Skin epidermis (tissue), 12 donors: ENCODE measurements around the gene RTTN.
"Not testable (repeated sequence)": the region's sequence is repeated elsewhere in the genome, so short reads cannot be mapped to it uniquely, and the experiment has no call there.

Source experiments
- H3K27ac ChIP-seq, 21 experiments: fragments of 200-600 bp; sonication (generic) in 11 of 21; one replicate each; pipeline ENCODE4 v1.5.0; 2020; ENCODE audit warnings: mild to moderate bottlenecking in 3 of 21, inconsistent platforms in 2 of 21, moderate library complexity in 2 of 21
- H3K4me3 ChIP-seq, 7 experiments: fragments of 200-600 bp; sonication (generic) in 2 of 7; one replicate each; pipeline ENCODE4 v1.5.0; 2020; ENCODE audit warnings: inconsistent platforms in 2 of 7, mild to moderate bottlenecking in 2 of 7, moderate library complexity in 1 of 7

RTTN gene

GRCh38 chr18:70110678-70111077 lies 94.8 kb downstream of the RTTN start:
- no peak overlapping the region for H3K4me3 ChIP-seq
- no peak overlapping the region for H3K27ac ChIP-seq

DNA sequence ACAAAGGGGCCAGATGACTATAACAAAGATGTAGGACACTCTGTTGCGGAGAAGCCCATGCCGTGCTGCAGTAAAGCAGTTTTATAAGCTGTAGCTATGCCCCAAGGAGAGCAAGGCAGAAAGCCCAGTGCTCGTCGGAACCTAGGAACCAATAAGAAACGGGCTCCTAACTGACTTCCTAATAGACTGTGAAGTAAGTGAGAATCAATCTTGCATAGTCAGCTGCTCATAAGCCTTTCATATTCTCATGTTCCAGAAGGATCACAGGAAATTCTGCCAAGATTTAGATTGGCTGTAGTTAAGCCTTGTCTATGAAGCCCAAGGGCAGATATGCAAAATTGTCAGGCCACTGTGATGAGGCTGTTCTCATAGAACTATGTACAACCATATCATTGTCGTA lies 98.4 kb downstream of the RTTN start:
- Histone ChIP-seq H3K4me3 (no peak overlapping the region), H3K27ac (no peak overlapping the region)

GRCh38 chr18:70102854-70103253 lies 102.6 kb downstream of the RTTN start:
- not testable (repeated sequence) for H3K27ac ChIP-seq, H3K4me3 ChIP-seq

- no peak overlapping the region for H3K27ac ChIP-seq
- H3K4me3 ChIP-seq, result no peak overlapping the region
Measured at GRCh38 chr18:70089858-70090257, 115.6 kb downstream of the RTTN start.

GRCh38 chr18:70086085-70086484 lies 119.4 kb downstream of the RTTN start:
- H3K27ac ChIP-seq, result no peak overlapping the region

DNA sequence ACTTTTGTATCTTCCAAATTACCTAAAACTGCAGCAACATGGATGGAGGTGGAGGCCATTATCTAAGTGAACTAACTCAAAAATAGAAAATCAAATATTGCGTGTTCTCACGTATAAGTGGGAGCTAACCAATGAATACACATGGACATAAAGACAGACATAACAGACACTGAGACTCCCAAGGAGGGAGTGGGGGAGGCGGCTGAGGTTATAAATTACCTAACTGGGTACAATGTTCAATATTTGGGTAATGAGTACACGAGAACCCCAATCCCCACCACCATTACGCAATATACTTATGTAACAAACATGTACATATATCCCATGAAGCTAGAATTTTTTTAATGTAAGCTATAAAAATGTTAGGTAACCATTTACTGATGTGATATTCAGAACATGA lies 119.8 kb downstream of the RTTN start:
- H3K4me3 ChIP-seq, result no peak overlapping the region
- no peak overlapping the region for H3K27ac ChIP-seq

More at GRCh38 chr18:70086085-70086484, 119.4 kb downstream of the RTTN start:
- H3K4me3 ChIP-seq, result no peak overlapping the region

DNA sequence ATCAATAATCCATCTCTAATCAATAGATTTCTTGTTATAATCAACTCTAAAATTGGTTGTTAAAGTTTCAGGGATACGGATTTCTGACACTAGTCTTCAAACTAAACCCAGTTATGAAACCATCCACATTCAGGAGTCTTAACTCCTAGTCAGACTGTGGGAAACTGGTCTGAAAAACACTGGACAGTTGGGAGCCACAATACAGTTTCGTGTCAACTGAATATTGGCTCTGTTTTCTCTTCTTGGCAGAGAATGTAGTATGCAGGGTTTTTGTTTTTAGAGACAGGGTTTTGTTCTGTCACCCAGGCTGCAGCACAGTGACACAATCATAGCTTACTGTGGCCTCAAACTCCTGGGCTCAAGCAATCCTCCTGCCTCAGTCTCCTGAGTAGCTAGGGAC lies 123.1 kb downstream of the RTTN start:
- H3K4me3 ChIP-seq, result no peak overlapping the region
- H3K27ac ChIP-seq, result no peak overlapping the region

DNA sequence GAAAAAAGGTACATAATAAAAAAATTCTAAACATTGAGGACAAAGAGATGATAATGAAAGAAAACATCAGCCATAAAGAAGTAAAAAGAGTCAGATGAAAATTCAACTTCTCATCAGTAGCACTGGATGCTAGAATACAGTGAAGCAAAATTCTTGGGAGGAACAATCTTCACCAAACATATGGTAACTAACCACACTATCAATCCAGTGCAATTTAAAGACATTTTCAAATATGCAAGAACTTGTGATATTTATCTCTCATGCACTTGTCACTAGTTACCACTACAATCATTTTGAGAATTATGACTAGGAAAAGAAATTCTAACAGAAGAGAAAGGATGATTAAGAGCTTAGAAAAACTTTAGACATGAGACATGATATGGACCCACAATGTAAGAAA lies 127.4 kb downstream of the RTTN start:
- H3K27ac ChIP-seq, result no peak overlapping the region
- H3K4me3 ChIP-seq, result no peak overlapping the region

DNA sequence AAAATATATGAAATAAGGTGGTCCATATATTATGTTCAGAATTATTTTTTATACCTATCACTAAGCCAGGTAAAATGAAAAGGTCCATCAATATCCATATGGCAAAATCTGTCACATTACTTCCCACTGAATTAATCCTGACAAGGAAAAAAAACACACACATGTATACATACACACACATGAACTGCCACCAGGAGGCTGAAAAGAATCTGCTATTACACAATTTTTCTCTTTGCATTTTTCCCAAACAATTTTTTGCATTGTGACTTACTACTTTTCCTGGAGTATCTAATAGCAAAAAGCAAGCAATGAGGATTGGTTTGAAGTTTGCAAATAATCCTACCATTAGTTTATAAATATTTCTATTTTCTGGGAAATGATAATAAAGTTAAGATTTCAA lies 129.6 kb downstream of the RTTN start:
- H3K4me3 ChIP-seq, result no peak overlapping the region
- no peak overlapping the region for H3K27ac ChIP-seq

- H3K4me3 ChIP-seq, result no peak overlapping the region
- H3K27ac ChIP-seq, result no peak overlapping the region
Measured at GRCh38 chr18:70074116-70074515, 131.4 kb downstream of the RTTN start.

- Histone ChIP-seq H3K27ac (no peak overlapping the region), H3K4me3 (no peak overlapping the region)
Measured at GRCh38 chr18:70073432-70073831, 132.1 kb downstream of the RTTN start.

DNA sequence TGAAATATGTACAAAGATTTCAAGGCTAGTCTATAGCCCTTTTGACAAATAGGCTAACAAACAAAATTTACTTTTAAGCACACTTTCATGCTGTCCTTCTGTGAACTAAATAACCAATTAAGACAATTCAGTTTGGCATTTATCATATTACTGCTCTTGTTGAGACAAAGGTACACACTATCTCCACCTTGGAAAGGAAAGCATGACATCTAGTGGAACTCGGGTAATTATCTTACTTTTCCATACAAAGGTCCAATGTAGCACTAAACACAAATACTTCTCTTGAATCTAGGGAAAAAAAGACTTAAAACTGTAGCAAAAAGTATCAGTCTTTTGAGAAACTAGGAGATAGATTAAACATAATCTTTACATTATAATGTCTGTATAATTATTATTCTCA lies 132.8 kb downstream of the RTTN start:
- Histone ChIP-seq H3K27ac (no peak overlapping the region), H3K4me3 (no peak overlapping the region)

- no peak overlapping the region for H3K27ac ChIP-seq
- H3K4me3 ChIP-seq, result no peak overlapping the region
Measured at GRCh38 chr18:70069965-70070364, 135.5 kb downstream of the RTTN start.

DNA sequence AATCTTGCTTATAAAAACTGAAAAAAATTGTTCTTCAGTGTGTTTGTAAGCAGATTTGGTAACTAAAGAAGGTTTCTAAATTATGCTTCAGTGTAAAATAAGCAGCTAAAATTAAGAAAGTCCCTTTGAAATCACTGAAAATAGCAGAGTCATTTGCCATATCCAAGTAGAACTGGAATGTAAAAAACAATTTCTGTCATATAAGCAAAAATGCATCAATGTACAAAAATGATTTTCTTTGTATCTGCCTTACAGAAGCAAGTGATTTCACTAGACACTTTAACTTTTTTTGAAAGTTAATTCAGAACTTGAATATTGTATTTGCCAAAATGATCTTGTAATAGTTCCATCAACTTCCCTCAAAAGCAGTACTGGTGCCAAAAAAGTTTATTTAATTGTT lies 136.1 kb downstream of the RTTN start:
- Histone ChIP-seq H3K27ac (no peak overlapping the region), H3K4me3 (no peak overlapping the region)

GRCh38 chr18:70068981-70069380 lies 136.5 kb downstream of the RTTN start:
- H3K27ac ChIP-seq, result no peak overlapping the region
- no peak overlapping the region for H3K4me3 ChIP-seq

- H3K4me3 ChIP-seq, result no peak overlapping the region
- no peak overlapping the region for H3K27ac ChIP-seq
Measured at GRCh38 chr18:70059684-70060083, 145.8 kb downstream of the RTTN start.

DNA sequence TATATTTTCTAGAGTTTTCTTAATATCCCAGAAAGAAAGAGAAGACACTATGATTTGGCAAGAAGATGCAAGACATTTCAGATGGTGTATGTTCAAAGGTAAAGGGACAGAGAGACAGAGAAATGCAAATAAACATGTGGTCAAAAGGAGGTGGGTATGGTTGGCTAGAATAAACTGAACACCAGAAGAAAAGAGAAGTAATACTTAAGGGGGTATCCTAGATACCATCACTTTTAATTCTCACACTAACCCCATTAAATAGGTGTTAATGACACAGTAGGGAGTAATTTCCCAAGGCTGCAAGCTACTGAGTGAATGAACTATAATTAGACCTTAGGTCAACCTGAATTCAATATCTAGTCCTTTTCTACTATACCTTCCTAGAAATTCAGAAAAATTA lies 146.6 kb downstream of the RTTN start:
- H3K4me3 ChIP-seq, result no peak overlapping the region
- no peak overlapping the region for H3K27ac ChIP-seq

GRCh38 chr18:70047931-70048603 lies 157.4 kb downstream of the RTTN start:
- H3K4me3 ChIP-seq, result no peak overlapping the region
- H3K27ac ChIP-seq, result peak overlapping the region in 5 of 21 experiments; percentile 1 to 59 (median 44)

GRCh38 chr18:70046796-70047195 lies 158.7 kb downstream of the RTTN start:
- peak overlapping the region in 3 of 21 experiments; percentile 34 to 67 (median 34) for H3K27ac ChIP-seq

DNA sequence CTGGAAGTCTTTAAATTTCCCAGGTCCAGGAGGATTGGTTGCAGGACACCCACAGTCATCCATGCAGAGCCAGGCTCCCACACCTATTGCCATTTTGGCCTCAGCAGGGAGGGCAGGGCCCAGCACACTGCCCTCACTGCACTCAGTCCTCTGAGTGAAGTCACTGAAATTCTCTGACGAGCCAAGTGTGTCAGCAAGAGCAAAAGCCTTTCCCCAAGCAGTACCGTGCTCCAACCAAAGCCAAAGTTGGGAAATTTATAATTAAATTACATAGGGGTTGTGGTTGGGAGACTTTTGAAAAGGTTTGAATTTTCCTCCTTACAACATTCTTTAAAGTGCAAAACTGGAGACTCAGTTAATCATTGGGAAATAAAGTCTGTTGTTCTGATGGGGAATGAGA lies 159.3 kb downstream of the RTTN start:
- H3K4me3 ChIP-seq, result no peak overlapping the region
- peak overlapping the region in 3 of 21 experiments; percentile 23 to 67 (median 34) for H3K27ac ChIP-seq

More at GRCh38 chr18:70046796-70047195, 158.7 kb downstream of the RTTN start:
- no peak overlapping the region for H3K4me3 ChIP-seq

GRCh38 chr18:70044632-70045031 lies 160.9 kb downstream of the RTTN start:
- no peak overlapping the region for H3K4me3 ChIP-seq
- no peak overlapping the region for H3K27ac ChIP-seq

DNA sequence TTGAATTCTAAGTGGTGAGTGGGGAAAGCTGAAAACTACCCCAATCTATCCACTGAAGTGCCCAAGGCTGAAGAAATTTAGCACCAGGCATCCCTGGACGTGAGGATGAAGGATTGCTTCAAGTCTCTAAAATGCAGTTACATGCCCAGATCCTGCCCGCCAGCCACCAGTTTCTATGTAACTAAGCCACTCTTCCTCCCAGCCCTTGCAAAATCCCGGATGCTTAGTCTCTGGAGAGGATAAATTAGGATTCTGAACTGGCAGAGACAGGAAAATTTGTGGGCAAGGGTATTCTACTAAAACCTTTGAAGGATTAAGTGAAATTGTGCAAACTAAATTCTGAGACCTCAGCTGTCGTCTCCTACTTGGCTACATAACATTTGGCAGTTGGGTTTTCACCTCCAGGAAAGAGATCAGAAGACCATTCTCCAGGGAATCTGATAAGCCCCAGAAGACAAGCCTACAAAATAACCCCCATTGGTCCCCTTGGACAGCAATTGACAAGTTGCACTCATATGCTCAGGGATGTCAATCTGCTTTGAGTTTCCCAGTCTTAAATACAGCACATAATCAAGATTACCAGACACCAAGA lies 163.9 kb downstream of the RTTN start:
- Histone ChIP-seq H3K27ac (no peak overlapping the region), H3K4me3 (no peak overlapping the region)
